B cell (primary cell): Measurements from ENCODE around the gene FRMD8. TPM values are rescaled to one million over a fixed set of nuclear protein-coding genes. Genes with fewer than 3 reads are reported as not detected.
"Not testable (repeated sequence)": the region's sequence is repeated elsewhere in the genome, so short reads cannot be mapped to it uniquely, and the experiment has no call there.

ENCODE experiments used
- ATAC-seq: fragments of 200-7000 bp; cut with Tn5 transposase; one replicate; pipeline ENCODE4 v1.10.0; 2021; ENCODE audit warnings: low read depth, mild to moderate bottlenecking, moderate number of reproducible peaks, moderate library complexity
- CTCF ChIA-PET: fragments of 350-600 bp; sonication (Branson Sonifier 250); formaldehyde crosslinking; loops from one replicate; lab custom pipeline; 2021; ENCODE audit warnings: antibody characterized with exemption, inconsistent platforms; lab: Charles Lee
- POLR2A ChIA-PET: fragments of 350-600 bp; sonication (Branson Sonifier 250); formaldehyde crosslinking; loops from one replicate; lab custom pipeline; 2021; ENCODE audit warnings: antibody characterized with exemption; lab: Charles Lee
- DNase-seq: peaks from one replicate; pipeline ENCODE4 v3.0.0; 2013
- H2AFZ ChIP-seq: 2 replicates; pipeline ENCODE4 v1.6.1; 2012; ENCODE audit warnings: mild to moderate bottlenecking, low read depth, low read length; ENCODE audit not compliant: insufficient read depth, poor library complexity, severe bottlenecking
- H3K27ac ChIP-seq, 2 donors: 1 replicate in 1 of 2; 2 replicates in 1 of 2; pipeline ENCODE4 v1.5.1; 2012 to 2013; ENCODE audit warnings: low read length in 2 of 2, mild to moderate bottlenecking in 2 of 2, moderate library complexity in 1 of 2
- H3K27me3 ChIP-seq, 4 experiments: fragments of 200-600 bp in 1 of 4; sonication (generic) in 1 of 4; replicated peaks in 1 of 4; 1 replicate in 2 of 4; 2 replicates in 2 of 4; pipeline versions ENCODE4 v1.6.1 to v1.7.0; 2013 to 2016; ENCODE audit warnings: low read length in 3 of 4, mild to moderate bottlenecking in 2 of 4, mixed read lengths in 1 of 4, moderate library complexity in 1 of 4; ENCODE audit not compliant: insufficient read depth in 4 of 4, control insufficient read depth in 3 of 4; ENCODE audit errors: control extremely low read depth in 1 of 4
- H3K36me3 ChIP-seq, 2 experiments: replicated peaks in 1 of 2; 1 replicate in 1 of 2; 2 replicates in 1 of 2; pipeline versions ENCODE4 v1.6.1 to v1.7.1; 2013; ENCODE audit warnings: low read length in 1 of 2; ENCODE audit not compliant: insufficient read depth in 2 of 2, control insufficient read depth in 1 of 2; ENCODE audit errors: control extremely low read depth in 1 of 2, extremely low read depth in 1 of 2
- H3K4me1 ChIP-seq, 2 donors: fragments of 200-600 bp in 1 of 2; sonication (generic) in 1 of 2; 1 replicate in 1 of 2; 2 replicates in 1 of 2; pipeline versions ENCODE4 v1.5.1 to v1.6.1; 2013 to 2017; ENCODE audit warnings: low read length in 2 of 2; ENCODE audit not compliant: control insufficient read depth in 2 of 2, insufficient read depth in 2 of 2
- H3K4me2 ChIP-seq: replicated peaks from 2 replicates; pipeline ENCODE3; 2012; ENCODE audit warnings: mild to moderate bottlenecking, low read depth, low read length; ENCODE audit not compliant: poor library complexity, severe bottlenecking
- H3K4me3 ChIP-seq, 5 experiments: fragments of 200-600 bp in 1 of 5; sonication (generic) in 1 of 5; 1 replicate in 3 of 5; 2 replicates in 2 of 5; pipeline versions ENCODE4 v1.5.1 to v1.7.0; 2011 to 2016; ENCODE audit warnings: low read length in 4 of 5, mild to moderate bottlenecking in 4 of 5, low read depth in 2 of 5, control low read depth in 1 of 5, moderate library complexity in 1 of 5; ENCODE audit not compliant: insufficient read depth in 1 of 5; ENCODE audit errors: control extremely low read depth in 1 of 5, extremely low read depth in 1 of 5
- H3K79me2 ChIP-seq: fragments of 200-600 bp; sonication (generic); one replicate; pipeline ENCODE4 v1.6.0; 2016; ENCODE audit warnings: low read length; ENCODE audit not compliant: control insufficient read depth, insufficient read depth
- H3K9ac ChIP-seq: fragments of 200-600 bp; sonication (generic); 2 replicates; pipeline ENCODE4 v1.6.1; 2017; ENCODE audit warnings: mild to moderate bottlenecking, low read length, moderate library complexity
- H3K9me3 ChIP-seq, 3 donors: one replicate each; pipeline versions ENCODE4 v1.6.1 to v1.7.1; 2013; ENCODE audit warnings: low read length in 2 of 3; ENCODE audit not compliant: control insufficient read depth in 2 of 3, insufficient read depth in 1 of 3; ENCODE audit errors: control extremely low read depth in 1 of 3
- H4K20me1 ChIP-seq: 2 replicates; pipeline ENCODE4 v1.6.0; 2012; ENCODE audit warnings: mild to moderate bottlenecking, low read length; ENCODE audit not compliant: insufficient read depth, control insufficient read depth, poor library complexity, severe bottlenecking
- H3K27ac Mint-ChIP-seq: one replicate; pipeline ENCODE4 v1.8.0; 2021; ENCODE audit warnings: mixed read lengths
- H3K27me3 Mint-ChIP-seq: one replicate; pipeline ENCODE4 v1.8.0; 2021; ENCODE audit warnings: mixed read lengths
- H3K4me1 Mint-ChIP-seq: one replicate; pipeline ENCODE4 v1.8.0; 2021; ENCODE audit warnings: mixed read lengths
- H3K4me3 Mint-ChIP-seq: one replicate; pipeline ENCODE4 v1.8.0; 2021; ENCODE audit warnings: mixed read lengths
- H3K9me3 Mint-ChIP-seq: one replicate; pipeline ENCODE4 v1.8.0; 2022; ENCODE audit warnings: mixed read lengths; ENCODE audit not compliant: insufficient read depth
- EZH2 ChIP-seq: IDR thresholded peaks from 2 replicates; pipeline ENCODE4 v1.6.1; 2012; ENCODE audit warnings: borderline replicate concordance, low read depth, mild to moderate bottlenecking, moderate library complexity, low read length; ENCODE audit not compliant: insufficient read depth, poor library complexity, severe bottlenecking
- WGBS: methylation state at CpG from one replicate; pipeline ENCODE4 v1.1.5; 2013; ENCODE audit warnings: missing lambda C conversion rate; ENCODE audit not compliant: insufficient coverage; 5-methylcytosine and 5-hydroxymethylcytosine counted together
- intact Hi-C: fragments of 100-400 bp; cut with micrococcal nuclease; formaldehyde crosslinking; loops from one replicate; pipeline ENCODE4 v1.10.0; 2022
- polyA plus RNA-seq: library from polyadenylated mRNA; depleted of rRNA; stranded (reverse); fragments of >200 nt; gene quantifications from 2 replicates; pipeline ENCODE4 v1.2.3, GENCODE V29; 2012
- total RNA-seq, 2 donors: library from RNA; stranded (reverse); fragments of 120-200 nt in 1 of 2; gene quantifications; 1 replicate in 1 of 2; 2 replicates in 1 of 2; pipeline versions ENCODE4 v1.2.3 to v1.2.4, GENCODE V29; 2013 to 2022
- TF ChIP-seq, protein P1 (sequence below): fragments of 200-600 bp; IDR thresholded peaks from one replicate; pipeline ENCODE4 v1.8.0; 2022; ENCODE audit warnings: antibody characterized with exemption, mild to moderate bottlenecking

The FRMD8 gene
- total and polyA plus RNA-seq, 2 donors (not counting 1 experiment from before 2014, with no cell fraction given): 44.3 to 73.6 TPM

DNA sequence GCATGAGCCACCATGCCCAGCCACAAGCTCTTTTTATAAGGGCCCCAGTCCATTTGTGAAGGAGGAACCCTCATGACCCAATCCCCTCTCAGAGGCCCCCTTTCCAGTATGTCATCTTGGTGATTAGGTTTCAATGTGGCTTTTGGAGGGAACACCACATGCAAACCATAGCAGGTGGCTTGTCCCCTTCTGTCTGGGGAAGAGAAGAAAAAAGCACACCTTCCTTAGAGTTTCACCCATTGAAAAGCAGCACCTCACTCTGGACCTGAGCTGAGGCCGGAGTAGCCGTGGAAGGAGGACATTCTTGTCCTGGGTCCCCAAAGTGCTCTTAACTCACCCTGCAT is 61.6 kb downstream of the FRMD8 start:
- WGBS: no CpG with 5 or more reads among the region's 2 CpGs
- no peak overlapping the region for H3K4me2 ChIP-seq
- DNase-seq (no peak), ATAC-seq (no peak)
- no peaks in the 10 kb centered on the region for H3K79me2 ChIP-seq
- no peaks in the 10 kb centered on the region for H3K27me3 Mint-ChIP-seq
- H3K4me1 ChIP-seq: peaks cover 24 to 43% of the 10 kb centered on the region in 2 donors
- H3K9me3 Mint-ChIP-seq: no peaks in the 10 kb centered on the region
- TF ChIP-seq, protein P1, sequence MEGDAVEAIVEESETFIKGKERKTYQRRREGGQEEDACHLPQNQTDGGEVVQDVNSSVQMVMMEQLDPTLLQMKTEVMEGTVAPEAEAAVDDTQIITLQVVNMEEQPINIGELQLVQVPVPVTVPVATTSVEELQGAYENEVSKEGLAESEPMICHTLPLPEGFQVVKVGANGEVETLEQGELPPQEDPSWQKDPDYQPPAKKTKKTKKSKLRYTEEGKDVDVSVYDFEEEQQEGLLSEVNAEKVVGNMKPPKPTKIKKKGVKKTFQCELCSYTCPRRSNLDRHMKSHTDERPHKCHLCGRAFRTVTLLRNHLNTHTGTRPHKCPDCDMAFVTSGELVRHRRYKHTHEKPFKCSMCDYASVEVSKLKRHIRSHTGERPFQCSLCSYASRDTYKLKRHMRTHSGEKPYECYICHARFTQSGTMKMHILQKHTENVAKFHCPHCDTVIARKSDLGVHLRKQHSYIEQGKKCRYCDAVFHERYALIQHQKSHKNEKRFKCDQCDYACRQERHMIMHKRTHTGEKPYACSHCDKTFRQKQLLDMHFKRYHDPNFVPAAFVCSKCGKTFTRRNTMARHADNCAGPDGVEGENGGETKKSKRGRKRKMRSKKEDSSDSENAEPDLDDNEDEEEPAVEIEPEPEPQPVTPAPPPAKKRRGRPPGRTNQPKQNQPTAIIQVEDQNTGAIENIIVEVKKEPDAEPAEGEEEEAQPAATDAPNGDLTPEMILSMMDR: no peak
- no peak for TF ChIP-seq EZH2
- H3K9ac ChIP-seq: no peak overlapping the region
- H3K27ac ChIP-seq: no peak overlapping the region
- peaks cover 33% of the 10 kb centered on the region for H3K4me1 Mint-ChIP-seq
- CTCF ChIA-PET: interaction anchor here (1.2 to 1.4 kb wide), 2 partner anchors 24 to 25 kb away, joined by 3 to 4 read pairs; partner anchors contain the start of gene NEAT1
- peaks cover 0 to 4% of the 10 kb centered on the region in 2 experiments for H3K36me3 ChIP-seq
- no peaks in the 10 kb centered on the region for H4K20me1 ChIP-seq
- intact Hi-C loops: no loop called here
- POLR2A ChIA-PET: interaction anchor here (0.6 to 9.3 kb wide), 6 partner anchors 21 to 695 kb away, joined by 3 to 102 read pairs (median 4); partner anchors contain the start of gene MALAT1
- H3K4me3 ChIP-seq: no peak overlapping the region
- H2AFZ ChIP-seq: no peak overlapping the region
- H3K9me3 ChIP-seq: peaks cover 0 to 10% (median 0%) of the 10 kb centered on the region in 3 donors
- peak overlapping the region; percentile 15 for H3K27ac Mint-ChIP-seq
- no peaks in the 10 kb centered on the region for H3K27me3 ChIP-seq
- H3K4me3 Mint-ChIP-seq: no peak overlapping the region

DNA sequence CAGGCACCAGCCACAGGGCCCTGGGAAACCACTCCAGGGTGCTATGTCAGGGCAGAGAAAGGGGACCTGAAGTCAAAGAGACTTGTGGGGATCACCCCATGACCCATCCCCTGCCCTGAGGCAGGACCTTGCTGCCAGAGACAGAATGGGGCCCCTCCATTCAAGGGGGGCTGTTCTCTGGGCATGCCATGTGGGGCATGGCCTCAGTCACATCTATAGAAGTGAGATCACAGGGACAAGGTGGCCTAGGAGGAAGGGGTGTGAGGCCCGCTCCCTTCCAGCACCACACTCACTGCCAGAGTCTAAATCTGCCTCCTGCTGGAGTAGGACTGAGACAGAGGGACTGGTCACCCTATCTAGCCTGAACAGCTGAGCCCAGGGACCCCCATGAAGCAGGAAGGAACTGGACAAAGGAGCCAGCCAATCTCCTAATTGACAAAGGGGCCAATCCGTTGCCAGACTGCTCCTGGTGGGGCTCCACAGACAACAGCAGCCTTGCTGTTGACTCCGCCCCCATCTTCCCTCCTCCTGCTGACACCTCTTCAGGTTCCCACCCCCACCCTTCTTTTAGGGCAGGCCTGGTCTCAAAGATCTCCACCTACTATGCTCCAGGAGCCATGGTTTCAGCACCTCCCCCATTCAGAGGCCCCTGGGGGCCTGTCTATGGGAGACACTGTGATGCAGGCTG is 62.1 kb downstream of the FRMD8 start:
- Histone ChIP-seq H3K9ac (no peak overlapping the region), H3K4me1 (peaks cover 19 to 38% of the 10 kb centered on the region in 2 donors), H3K4me2 (no peak overlapping the region), H3K27ac (no peak overlapping the region), H3K9me3 (peaks cover 0 to 10% (median 0%) of the 10 kb centered on the region in 3 donors), H3K4me3 (no peak overlapping the region), H3K79me2 (no peaks in the 10 kb centered on the region), H2AFZ (no peak overlapping the region), H3K36me3 (peaks cover 0 to 4% of the 10 kb centered on the region in 2 experiments), H3K27me3 (no peaks in the 10 kb centered on the region), H4K20me1 (no peaks in the 10 kb centered on the region)
- no peak for DNase-seq
- no peaks in the 10 kb centered on the region for H3K9me3 Mint-ChIP-seq
- no peak for ATAC-seq
- H3K4me1 Mint-ChIP-seq: peaks cover 28% of the 10 kb centered on the region
- no peak overlapping the region for H3K4me3 Mint-ChIP-seq
- intact Hi-C loops: no loop called here
- WGBS: 92% methylated on average over 3 of the region's 3 CpGs
- POLR2A ChIA-PET: interaction anchor here (1.5 to 9.3 kb wide), 2 partner anchors 28 to 50 kb away, joined by 3 to 102 read pairs; partner anchors contain the start of gene MALAT1
- H3K27me3 Mint-ChIP-seq: no peaks in the 10 kb centered on the region
- no peak overlapping the region for H3K27ac Mint-ChIP-seq
- CTCF ChIA-PET: interaction anchor here (1.1 to 1.4 kb wide), 2 partner anchors 15 to 26 kb away, joined by 3 to 6 read pairs; partner anchors contain the start of gene NEAT1
- no peak for TF ChIP-seq EZH2
- TF ChIP-seq, protein P1: no peak

DNA sequence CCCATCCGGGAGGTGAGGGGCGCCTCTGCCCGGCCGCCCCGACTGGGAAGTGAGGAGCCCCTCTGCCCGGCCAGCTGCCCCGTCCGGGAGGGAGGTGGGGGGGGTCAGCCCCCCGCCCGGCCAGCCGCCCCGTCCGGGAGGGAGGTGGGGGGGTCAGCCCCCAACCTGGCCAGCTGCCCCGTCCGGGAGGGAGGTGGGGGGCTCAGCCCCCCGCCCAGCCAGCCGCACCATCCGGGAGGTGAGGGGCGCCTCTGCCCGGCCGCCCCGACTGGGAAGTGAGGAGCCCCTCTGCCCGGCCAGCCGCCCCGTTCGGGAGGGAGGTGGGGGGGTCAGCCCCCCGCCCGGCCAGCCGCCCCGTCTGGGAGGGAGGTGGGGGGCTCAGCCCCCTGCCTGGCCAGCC is 64.9 kb downstream of the FRMD8 start:
- H3K9ac ChIP-seq, H2AFZ ChIP-seq, H3K4me3 Mint-ChIP-seq, H3K27ac Mint-ChIP-seq, H3K36me3 ChIP-seq, DNase-seq, H3K4me3 ChIP-seq, H3K27ac ChIP-seq, H3K27me3 Mint-ChIP-seq, ATAC-seq, H3K4me2 ChIP-seq, H3K27me3 ChIP-seq, intact Hi-C loops, CTCF ChIA-PET, H4K20me1 ChIP-seq, H3K9me3 ChIP-seq, POLR2A ChIA-PET, H3K9me3 Mint-ChIP-seq: not testable (repeated sequence)
- H3K79me2 ChIP-seq: peaks cover 11% of the 10 kb centered on the region
- no CpG with 5 or more reads among the region's 30 CpGs for WGBS
- peaks cover 31% of the 10 kb centered on the region for H3K4me1 Mint-ChIP-seq
- H3K4me1 ChIP-seq: peaks cover 4 to 30% of the 10 kb centered on the region in 2 donors
